Endothelial cell of umbilical vein (primary cell): Measurements from ENCODE around the gene SP2. TPM values are rescaled to one million over a fixed set of nuclear protein-coding genes. Genes with fewer than 3 reads are reported as not detected.

Experiments
- polyA plus RNA-seq, 4 experiments: library from polyadenylated mRNA; depleted of rRNA in 3 of 4; stranded (reverse) in 3 of 4; unstranded in 1 of 4; fragments of >200 nt; gene quantifications; 2 replicates each; pipeline versions ENCODE4 v1.2.1 to v1.2.3, GENCODE V29; 2011 to 2012; ENCODE audit warnings: missing spikeins in 1 of 4
- total RNA-seq: library from RNA; stranded (reverse); gene quantifications from 2 replicates; pipeline ENCODE4 v1.2.3, GENCODE V29; 2021

SP2 gene
- total and polyA plus RNA-seq, 2 donors (not counting 3 experiments of a cell fraction or from before 2014, with no cell fraction given): 11.2 to 18.6 TPM

Other genes starting within 250 kb of the SP2 start
- gene KPNB1, start 246.3 kb upstream of the SP2 start, total RNA-seq: 495 and 508 TPM in 2 replicates
- 108 and 119 TPM in 2 replicates for gene KPNB1, start 246.3 kb upstream of the SP2 start, polyA plus RNA-seq
- 11.7 and 15.3 TPM in 2 replicates for gene TBKBP1, start 202.1 kb upstream of the SP2 start, total RNA-seq
- 7.0 and 7.2 TPM in 2 replicates for gene TBKBP1, start 202.1 kb upstream of the SP2 start, polyA plus RNA-seq
- gene TBX21, start 163.0 kb upstream of the SP2 start, total RNA-seq: not detected in 2 replicates
- not detected in 2 replicates for gene TBX21, start 163.0 kb upstream of the SP2 start, polyA plus RNA-seq
- 26.7 and 29.1 TPM in 2 replicates for gene OSBPL7, start 74.4 kb upstream of the SP2 start, total RNA-seq
- gene OSBPL7, start 74.4 kb upstream of the SP2 start, polyA plus RNA-seq: 16.2 and 19.2 TPM in 2 replicates
- 38.5 and 43.4 TPM in 2 replicates for gene MRPL10, start 64.7 kb upstream of the SP2 start, total RNA-seq
- gene MRPL10, start 64.7 kb upstream of the SP2 start, polyA plus RNA-seq: 84.0 and 88.1 TPM in 2 replicates
- gene LRRC46, start 64.6 kb upstream of the SP2 start, total RNA-seq: 0.42 TPM in 1 of 2 replicates, not detected in the other
- 0.13 and 0.36 TPM in 2 replicates for gene LRRC46, start 64.6 kb upstream of the SP2 start, polyA plus RNA-seq
- gene SCRN2, start 55.0 kb upstream of the SP2 start, total RNA-seq: 31.1 and 31.7 TPM in 2 replicates
- 47.6 and 48.9 TPM in 2 replicates for gene SCRN2, start 55.0 kb upstream of the SP2 start, polyA plus RNA-seq
- 0.90 and 1.3 TPM in 2 replicates for gene SP6, start 45.1 kb upstream of the SP2 start, total RNA-seq
- gene SP6, start 45.1 kb upstream of the SP2 start, polyA plus RNA-seq: 0.11 and 0.13 TPM in 2 replicates
- 20.6 and 22.0 TPM in 2 replicates for gene PNPO, start 45.3 kb downstream of the SP2 start, total RNA-seq
- 19.7 and 22.1 TPM in 2 replicates for gene PNPO, start 45.3 kb downstream of the SP2 start, polyA plus RNA-seq
- not detected in 2 replicates for gene PRR15L, start 61.6 kb downstream of the SP2 start, total RNA-seq
- gene PRR15L, start 61.6 kb downstream of the SP2 start, polyA plus RNA-seq: not detected in 2 replicates
- 109 and 122 TPM in 2 replicates for gene CDK5RAP3, start 74.9 kb downstream of the SP2 start, total RNA-seq
- 128 and 139 TPM in 2 replicates for gene CDK5RAP3, start 74.9 kb downstream of the SP2 start, polyA plus RNA-seq
- gene COPZ2, start 141.6 kb downstream of the SP2 start, total RNA-seq: 12.5 and 16.3 TPM in 2 replicates
- gene COPZ2, start 141.6 kb downstream of the SP2 start, polyA plus RNA-seq: 13.4 and 28.1 TPM in 2 replicates
- gene NFE2L1, start 152.1 kb downstream of the SP2 start, total RNA-seq: 204 and 236 TPM in 2 replicates
- 187 and 196 TPM in 2 replicates for gene NFE2L1, start 152.1 kb downstream of the SP2 start, polyA plus RNA-seq
- 95.2 and 102 TPM in 2 replicates for gene CBX1, start 205.2 kb downstream of the SP2 start, total RNA-seq
- 15.0 and 20.4 TPM in 2 replicates for gene CBX1, start 205.2 kb downstream of the SP2 start, polyA plus RNA-seq
- 23.4 and 26.4 TPM in 2 replicates for gene SNX11, start 211.5 kb downstream of the SP2 start, total RNA-seq
- gene SNX11, start 211.5 kb downstream of the SP2 start, polyA plus RNA-seq: 22.0 and 26.2 TPM in 2 replicates